GM12878 (cell line): ENCODE measurements around the gene LIN7B. TPM values are rescaled to one million over a fixed set of nuclear protein-coding genes. Genes with fewer than 3 reads are reported as not detected.

Experiments used
- ATAC-seq: fragments of 200-7000 bp; cut with Tn5 transposase; 3 replicates; pipeline ENCODE4 v1.9.1; 2020; ENCODE audit warnings: mild to moderate bottlenecking, moderate library complexity
- BruUV-seq: library from RNA; stranded (reverse); fragments of 400-500 nt; replicated peaks from 2 replicates; lab custom pipeline; 2021; lab: Mats Ljungman, UMichigan
- CTCF ChIA-PET: fragments of 300-600 bp; sonication (Branson Sonifier 250); formaldehyde crosslinking; extraction: SDS; loops from one replicate; lab custom pipeline; 2021; ENCODE audit warnings: inconsistent platforms; lab: Yijun Ruan, JAX
- POLR2A ChIA-PET: fragments of 350-600 bp; formaldehyde crosslinking; extraction: SDS; loops from one replicate; lab custom pipeline; 2021; ENCODE audit warnings: inconsistent platforms; lab: Charles Lee
- RAD21 ChIA-PET: fragments of 300-600 bp; sonication (Branson Sonifier 250); formaldehyde crosslinking; loops from one replicate; lab custom pipeline; 2023; ENCODE audit warnings: antibody characterized with exemption; ENCODE audit not compliant: unreplicated experiment; lab: Charles Lee
- SMC1A ChIA-PET: fragments of 300-600 bp; sonication (Branson Sonifier 250); formaldehyde crosslinking; loops from one replicate; lab custom pipeline; 2023; ENCODE audit not compliant: unreplicated experiment, uncharacterized antibody; lab: Charles Lee
- DNase-seq: peaks from one replicate; pipeline ENCODE4 v3.0.0-alpha.2; 2011; ENCODE audit warnings: low read depth, low spot score
- FAIRE-seq: peaks from 3 replicates; lab custom pipeline; 2011; peaks lifted over from hg19 to GRCh38; lab: Jason Lieb, UNC
- H2AFZ ChIP-seq: 2 replicates; pipeline ENCODE4 v1.6.0; 2011; ENCODE audit warnings: low read depth, low read length, control low read depth; ENCODE audit not compliant: control insufficient read depth
- H3K27ac ChIP-seq: 2 replicates; pipeline ENCODE4 v1.5.1; 2011; ENCODE audit warnings: control low read depth; ENCODE audit not compliant: control insufficient read depth, insufficient read depth
- H3K27me3 ChIP-seq, 2 experiments: replicated peaks in 1 of 2; 2 replicates each; pipeline versions ENCODE4 v1.6.0 to v1.6.1; 2011; ENCODE audit warnings: low read length in 1 of 2; ENCODE audit not compliant: control insufficient read depth in 2 of 2, insufficient read depth in 2 of 2
- H3K36me3 ChIP-seq, 2 experiments: 2 replicates each; pipeline ENCODE4 v1.5.1; 2011; ENCODE audit warnings: low read length in 1 of 2; ENCODE audit not compliant: control insufficient read depth in 2 of 2, insufficient read depth in 2 of 2
- H3K4me1 ChIP-seq: 2 replicates; pipeline ENCODE4 v1.6.1; 2011; ENCODE audit warnings: mild to moderate bottlenecking, low read length, moderate library complexity, mixed read lengths; ENCODE audit not compliant: control insufficient read depth, insufficient read depth
- H3K4me2 ChIP-seq: 2 replicates; pipeline ENCODE4 v1.6.0; 2011; ENCODE audit warnings: control low read depth; ENCODE audit not compliant: control insufficient read depth, insufficient read depth
- H3K4me3 ChIP-seq: fragments of 200-600 bp; sonication (generic); 2 replicates; pipeline ENCODE4 v1.5.1; 2016
- H3K79me2 ChIP-seq: 2 replicates; pipeline ENCODE4 v1.6.0; 2011; ENCODE audit warnings: low read length; ENCODE audit not compliant: control insufficient read depth, insufficient read depth
- H3K9ac ChIP-seq: 2 replicates; pipeline ENCODE4 v1.8.0; 2011; ENCODE audit warnings: low read length, control low read depth, mixed read lengths; ENCODE audit not compliant: control insufficient read depth, insufficient read depth
- H3K9me3 ChIP-seq: replicated peaks from 3 replicates; pipeline ENCODE4 v1.5.1; 2011; ENCODE audit warnings: mild to moderate bottlenecking, low read length; ENCODE audit not compliant: control insufficient read depth, insufficient read depth
- H4K20me1 ChIP-seq: 2 replicates; pipeline ENCODE4 v1.6.0; 2011; ENCODE audit not compliant: control insufficient read depth, insufficient read depth
- ATF3 ChIP-seq: IDR thresholded peaks from 2 replicates; pipeline ENCODE4 v1.6.1; 2011; ENCODE audit warnings: low read depth, mild to moderate bottlenecking, low read length, moderate library complexity, borderline replicate concordance; ENCODE audit errors: extremely low read depth
- BCL11A ChIP-seq: IDR thresholded peaks from 2 replicates; pipeline ENCODE4 v1.6.1; 2011; ENCODE audit warnings: low read depth, low read length
- BCLAF1 ChIP-seq: fragments of 450-650 bp; IDR thresholded peaks from 2 replicates; pipeline ENCODE4 v1.6.1; 2017; ENCODE audit warnings: antibody characterized with exemption, mild to moderate bottlenecking, moderate library complexity
- CHD2 ChIP-seq: IDR thresholded peaks from 2 replicates; pipeline ENCODE4 v1.6.1; 2011; ENCODE audit warnings: low read depth, low read length, improper control_type of control experiment, borderline replicate concordance
- CHD4 ChIP-seq: fragments of 200-600 bp; sonication (generic); IDR thresholded peaks from 2 replicates; pipeline ENCODE4 v1.6.1; 2016; ENCODE audit warnings: mild to moderate bottlenecking
- ESRRA ChIP-seq: IDR thresholded peaks from 2 replicates; pipeline ENCODE4 v1.6.1; 2012; ENCODE audit warnings: mild to moderate bottlenecking, low read length, improper control_type of control experiment
- GABPA ChIP-seq: IDR thresholded peaks from 2 replicates; pipeline ENCODE4 v1.6.1; 2014; ENCODE audit warnings: antibody characterized with exemption, low read depth, mild to moderate bottlenecking, inconsistent platforms
- JUNB ChIP-seq: IDR thresholded peaks from 2 replicates; pipeline ENCODE4 v1.6.1; 2016; ENCODE audit warnings: antibody characterized with exemption, mild to moderate bottlenecking
- MTA3 ChIP-seq: IDR thresholded peaks from 2 replicates; pipeline ENCODE4 v1.6.1; 2012; ENCODE audit warnings: low read length, inconsistent platforms, borderline replicate concordance
- MYC ChIP-seq: IDR thresholded peaks from 2 replicates; pipeline ENCODE4 v1.6.1; 2011; ENCODE audit warnings: mild to moderate bottlenecking, low read length, moderate library complexity, inconsistent platforms; ENCODE audit not compliant: insufficient read depth, insufficient replicate concordance, insufficient read length, severe bottlenecking
- NFXL1 ChIP-seq: fragments of 450-650 bp; IDR thresholded peaks from 2 replicates; pipeline ENCODE4 v1.6.1; 2017; ENCODE audit warnings: antibody characterized with exemption, mild to moderate bottlenecking, borderline replicate concordance
- NR2C1 ChIP-seq: fragments of 450-650 bp; IDR thresholded peaks from 2 replicates; pipeline ENCODE4 v1.6.1; 2017; ENCODE audit warnings: antibody characterized with exemption, mild to moderate bottlenecking, moderate library complexity
- PAX8 ChIP-seq: fragments of 450-650 bp; IDR thresholded peaks from 2 replicates; pipeline ENCODE4 v1.6.1; 2017; ENCODE audit warnings: mild to moderate bottlenecking, moderate library complexity
- PBX3 ChIP-seq: IDR thresholded peaks from 2 replicates; pipeline ENCODE4 v1.6.1; 2011; ENCODE audit warnings: mild to moderate bottlenecking, low read depth, low read length, moderate library complexity; ENCODE audit not compliant: insufficient replicate concordance
- POLR2A ChIP-seq: IDR thresholded peaks from 2 replicates; pipeline ENCODE4 v1.6.1; 2011; ENCODE audit warnings: low read depth, mild to moderate bottlenecking, low read length
- RAD51 ChIP-seq: fragments of 450-650 bp; IDR thresholded peaks from 2 replicates; pipeline ENCODE4 v1.6.1; 2016; ENCODE audit warnings: moderate library complexity, mild to moderate bottlenecking, inconsistent platforms
- RBBP5 ChIP-seq: fragments of 200-600 bp; sonication (generic); conservative IDR thresholded peaks from 2 replicates; pipeline ENCODE4 v1.6.1; 2016
- SIX5 ChIP-seq: IDR thresholded peaks from 2 replicates; pipeline ENCODE4 v1.6.1; 2011; ENCODE audit warnings: mild to moderate bottlenecking, low read depth, low read length, moderate library complexity; ENCODE audit not compliant: severe bottlenecking
- SMAD1 ChIP-seq: fragments of 450-650 bp; IDR thresholded peaks from 2 replicates; pipeline ENCODE4 v1.6.1; 2018; ENCODE audit warnings: mild to moderate bottlenecking, low read depth; ENCODE audit not compliant: partially characterized antibody
- ZSCAN29 ChIP-seq: fragments of 450-650 bp; IDR thresholded peaks from 2 replicates; pipeline ENCODE4 v1.6.1; 2017; ENCODE audit warnings: mild to moderate bottlenecking, moderate library complexity
- whole genome bisulfite sequencing: methylation state at CpG from one replicate; pipeline ENCODE4 v1.1.6; 2016; ENCODE audit warnings: low lambda C conversion rate; ENCODE audit not compliant: insufficient replicate concordance, insufficient coverage; ENCODE audit errors: missing lambda C conversion rate; 5-methylcytosine and 5-hydroxymethylcytosine counted together
- in situ Hi-C: fragments of 300-500 bp; cut with MboI; formaldehyde crosslinking; loops from 9 replicates; pipeline ENCODE4 v1.14.3; 2018; ENCODE audit warnings: mixed read lengths
- intact Hi-C: fragments of 100-400 bp; cut with micrococcal nuclease; formaldehyde crosslinking; loops from one replicate; pipeline ENCODE4 v1.14.2; 2022; ENCODE audit not compliant: unreplicated experiment
- polyA plus RNA-seq, 11 experiments: library from polyadenylated mRNA; depleted of rRNA in 4 of 11; unstranded in 6 of 11; stranded (reverse) in 5 of 11; fragments of >200 nt; fragmentation: Nextera tagmentation in 4 of 11; fragmentation: Illumina TruSeq in 1 of 11; extraction: Ambion mirVana in 4 of 11; extraction: Trizol in 1 of 11; gene quantifications; 1 replicate in 1 of 11; 2 replicates in 10 of 11; pipeline versions ENCODE4 v1.2.1 to v1.2.3, GENCODE V29; 2011 to 2016; ENCODE audit warnings: inconsistent platforms in 2 of 11, missing spikeins in 2 of 11, low read depth in 1 of 11
- total RNA-seq, 4 experiments: library from RNA; depleted of rRNA in 3 of 4; stranded (reverse); fragments of >200 nt in 3 of 4; fragmentation: Illumina TruSeq in 1 of 4; extraction: Trizol in 1 of 4; gene quantifications; 2 replicates each; pipeline versions ENCODE4 v1.2.1 to v1.2.3, GENCODE V29; 2013 to 2021

LIN7B gene
- total and polyA plus RNA-seq, 10 of the 15 experiments (the other 5 are each of a cell fraction or from before 2014, with no cell fraction given) = 0.15 to 3.5 (median 1.6) TPM; not detected in 2

GRCh38 chr19:49069026-49069425, 45.1 kb upstream of the LIN7B start:
- 53% methylated on average over 9 of the region's 9 CpGs for WGBS
- Histone ChIP-seq H3K27me3 (peaks cover 1 to 5% of the 10 kb centered on the region in 2 experiments), H4K20me1 (no peaks in the 10 kb centered on the region), H3K9me3 (no peaks in the 10 kb centered on the region; the same call in 2 of the 3 replicates), H3K9ac (no peak overlapping the region), H2AFZ (no peak overlapping the region), H3K4me2 (no peak overlapping the region), H3K4me1 (no peaks in the 10 kb centered on the region), H3K79me2 (no peaks in the 10 kb centered on the region), H3K27ac (no peak overlapping the region), H3K36me3 (no peaks in the 10 kb centered on the region), H3K4me3 (no peak overlapping the region)
- POLR2A ChIA-PET = interaction anchor here (1.3 kb wide), 1 partner anchor 8 kb away, joined by 4 read pairs; no protein-coding TSS in a partner anchor
- ATAC-seq (no peak), FAIRE-seq (no peak), DNase-seq (no peak)
- CTCF ChIA-PET = interaction anchor here (1.4 kb wide), 1 partner anchor 157 kb away, joined by 3 read pairs; no protein-coding TSS in a partner anchor
- TF ChIP-seq JUNB = no peak
- TF ChIP-seq MTA3 = no peak
- TF ChIP-seq NR2C1 = no peak
- TF ChIP-seq MYC = no peak
- TF ChIP-seq CHD2 = no peak
- TF ChIP-seq PAX8 = no peak
- no peak for TF ChIP-seq NFXL1
- no peak for TF ChIP-seq POLR2A
- TF ChIP-seq PBX3 = no peak
- TF ChIP-seq BCL11A = no peak
- no peak for TF ChIP-seq CHD4
- TF ChIP-seq RBBP5 = no peak
- no peak for TF ChIP-seq ESRRA
- TF ChIP-seq SMAD1 = no peak
- no peak for TF ChIP-seq ATF3
- TF ChIP-seq SIX5 = no peak
- no peak for TF ChIP-seq GABPA
- no peak for TF ChIP-seq ZSCAN29
- TF ChIP-seq RAD51 = no peak
- no peak for TF ChIP-seq BCLAF1
- SMC1A ChIA-PET = no interaction called here
- no TSS peak for BruUV-seq
- intact Hi-C loops = no loop called here
- in situ Hi-C loops = no loop called here
- RAD21 ChIA-PET = interaction anchor here (1.9 kb wide), 1 partner anchor 139 kb away, joined by 4 read pairs; no protein-coding TSS in a partner anchor
